Prostate gland (tissue), 2 donors: ENCODE measurements around the gene DSCAML1.

Experiments
- CTCF ChIP-seq, 4 experiments: fragments of 200-600 bp in 2 of 4; fragments of 450-650 bp in 2 of 4; sonication (generic) in 2 of 4; IDR thresholded peaks; 1 replicate in 3 of 4; 2 replicates in 1 of 4; pipeline ENCODE4 v1.5.1; 2016 to 2019; ENCODE audit warnings: antibody characterized with exemption in 4 of 4, mild to moderate bottlenecking in 2 of 4, moderate library complexity in 2 of 4
- POLR2A ChIP-seq: fragments of 450-650 bp; IDR thresholded peaks from one replicate; pipeline ENCODE4 v1.6.1; 2016; ENCODE audit warnings: antibody characterized with exemption, mild to moderate bottlenecking

GRCh38 chr11:117673602-117674001 lies 123.4 kb downstream of the DSCAML1 start:
- no peak for TF ChIP-seq CTCF (IDR thresholded peaks at IDR 0.05)
- TF ChIP-seq POLR2A = no peak
